Inflammatory macrophage (primary cell): ENCODE results near the gene STT3B.
"Not testable (repeated sequence)": the region's sequence is repeated elsewhere in the genome, so short reads cannot be mapped to it uniquely, and the experiment has no call there.

Source experiments
- DNase-seq, 2 donors: peaks; one replicate each; pipeline ENCODE4 v3.0.0-alpha.2; 2020 to 2022

The STT3B gene

GRCh38 chr3:31552103-31552502, 19.4 kb downstream of the STT3B start:
- no peak for DNase-seq

DNA sequence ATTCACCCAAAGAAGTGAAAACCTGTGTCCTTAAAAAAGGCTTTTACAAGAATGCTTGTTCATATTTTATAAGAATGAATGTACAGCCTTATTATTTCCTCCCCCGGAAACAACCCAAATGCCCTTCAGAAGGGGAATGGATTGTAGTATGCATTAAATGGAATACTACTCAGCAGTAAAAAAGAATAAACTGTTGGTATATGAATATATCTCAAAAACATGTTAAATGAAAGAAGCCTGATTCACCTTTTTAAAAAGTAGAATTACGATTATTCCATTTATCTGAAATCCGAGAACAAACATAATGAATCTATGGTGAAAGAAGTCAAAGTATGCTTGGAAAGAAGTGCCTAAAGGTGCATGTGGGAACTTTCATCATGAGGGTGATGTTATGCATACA, 20.5 kb downstream of the STT3B start:
- no peak for DNase-seq

- no peak for DNase-seq
These were observed 22.5 kb downstream of the STT3B start for GRCh38 chr3:31555204-31555603.

DNA sequence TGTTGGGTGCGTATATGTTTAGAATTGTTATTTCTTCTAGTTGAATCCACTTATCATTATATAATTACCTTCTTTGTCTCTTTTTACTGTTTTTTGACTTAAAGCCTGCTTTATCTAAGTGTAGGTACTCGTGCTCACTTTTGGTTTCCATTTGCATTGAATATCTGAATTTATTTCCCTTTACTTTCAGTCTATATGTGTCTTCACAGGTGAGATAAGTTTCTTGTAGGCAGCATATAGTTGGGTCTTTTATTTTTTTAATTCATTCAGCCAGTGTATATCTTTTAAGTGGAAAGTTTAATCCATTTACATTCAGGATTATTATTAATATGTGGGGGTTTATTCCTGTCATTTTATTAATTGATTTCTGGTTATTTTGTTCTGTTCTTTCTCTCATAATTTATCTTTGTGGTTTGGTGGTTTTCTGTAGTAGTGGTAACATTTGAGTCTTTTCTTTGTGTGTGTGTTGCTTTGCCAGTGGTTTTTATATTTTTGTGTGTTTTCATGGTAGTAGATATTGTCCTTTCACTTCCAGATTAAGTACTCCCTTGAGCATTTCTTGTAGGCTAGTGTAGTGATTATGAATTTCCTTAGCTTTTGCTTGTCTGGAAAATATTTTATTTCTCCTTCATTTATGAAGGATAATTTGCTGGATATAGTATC, 27.3 kb downstream of the STT3B start:
- no peak for DNase-seq

DNA sequence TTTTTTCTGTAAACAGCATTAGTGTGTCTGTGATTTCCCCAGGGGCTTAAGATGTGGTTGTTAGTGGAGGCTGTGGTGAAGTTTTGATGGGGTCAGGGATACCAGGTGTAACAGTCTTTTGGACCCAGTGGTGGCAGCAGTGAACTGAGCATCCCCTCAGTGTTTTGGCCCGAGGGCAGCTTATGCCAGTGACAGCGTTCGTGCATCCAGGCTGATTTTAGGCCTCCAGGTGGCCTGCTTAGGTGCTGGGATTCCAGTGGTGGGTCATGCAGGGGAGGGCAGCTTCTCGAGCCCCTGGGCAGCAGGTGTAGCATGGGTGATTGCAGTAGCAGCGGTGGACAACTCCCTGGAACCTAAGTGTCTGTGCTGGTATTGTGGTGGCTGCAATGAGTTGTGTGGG, 29.2 kb downstream of the STT3B start:
- DNase-seq = no peak

GRCh38 chr3:31562525-31562924, 29.8 kb downstream of the STT3B start:
- DNase-seq = no peak

- peak; percentile 31 to 70 for DNase-seq
These were observed 32.6 kb downstream of the STT3B start for GRCh38 chr3:31565288-31565687.

DNA sequence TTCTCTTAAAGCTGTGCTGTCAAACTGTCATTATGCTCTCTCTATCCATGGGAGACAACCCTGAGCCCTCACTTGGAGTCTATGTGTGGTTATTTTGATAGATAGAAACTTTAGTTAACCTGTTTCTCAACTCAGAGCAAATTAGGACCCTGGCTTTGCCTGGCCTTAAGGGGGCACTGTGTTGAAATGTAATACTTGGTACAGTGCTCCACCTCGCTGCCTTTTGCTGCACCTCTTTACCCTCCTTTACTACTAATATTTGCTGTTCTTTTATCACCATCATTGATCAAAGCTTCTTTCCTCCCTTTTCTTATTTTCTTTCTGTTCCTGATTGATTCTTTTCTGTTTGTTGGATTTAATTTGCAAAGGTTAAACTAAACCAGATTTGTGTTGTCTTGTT, 34.3 kb downstream of the STT3B start:
- no peak for DNase-seq

GRCh38 chr3:31568649-31569048, 35.9 kb downstream of the STT3B start:
- DNase-seq = no peak

- no peak for DNase-seq
These were observed 38.6 kb downstream of the STT3B start for GRCh38 chr3:31571325-31571724.

DNA sequence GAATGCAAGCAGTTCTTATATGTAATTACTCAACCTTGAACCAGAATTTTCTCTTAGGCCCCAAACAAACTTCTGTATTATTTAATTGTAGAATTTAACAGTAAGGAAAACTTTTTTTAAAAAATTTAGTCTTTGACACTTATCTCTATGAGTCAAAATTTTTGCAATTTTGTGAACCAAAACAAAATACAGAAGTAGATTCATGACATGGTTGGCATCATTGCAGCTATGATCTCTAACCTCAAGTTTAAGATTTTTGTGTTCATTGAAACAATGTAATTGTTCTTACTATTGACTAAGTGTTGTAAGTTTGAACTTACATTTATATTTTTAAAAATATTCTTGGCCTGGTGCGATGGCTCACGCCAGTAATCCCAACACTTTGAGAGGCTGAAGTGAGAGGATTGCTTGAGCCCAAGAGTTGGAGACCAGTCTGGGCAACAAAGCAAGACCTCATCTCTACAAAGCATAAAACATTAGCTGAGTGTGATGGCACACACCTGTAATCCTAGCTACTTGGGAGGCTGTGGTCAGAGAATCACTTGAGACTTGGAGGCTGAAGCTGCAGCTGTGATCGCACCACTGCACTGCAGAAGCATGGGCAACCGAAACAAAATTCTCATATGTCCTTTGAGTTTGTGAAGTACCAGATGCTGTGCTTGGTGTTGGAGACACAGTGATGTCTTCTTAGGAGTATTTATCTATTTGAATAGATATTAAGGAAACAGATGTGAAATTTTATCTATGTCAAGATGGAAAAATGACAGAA, 39.7 kb downstream of the STT3B start:
- DNase-seq = peak in 1 of 2 donors; percentile 60

GRCh38 chr3:31573036-31573779, 40.5 kb downstream of the STT3B start:
- DNase-seq = peak; percentile 62 to 70

DNA sequence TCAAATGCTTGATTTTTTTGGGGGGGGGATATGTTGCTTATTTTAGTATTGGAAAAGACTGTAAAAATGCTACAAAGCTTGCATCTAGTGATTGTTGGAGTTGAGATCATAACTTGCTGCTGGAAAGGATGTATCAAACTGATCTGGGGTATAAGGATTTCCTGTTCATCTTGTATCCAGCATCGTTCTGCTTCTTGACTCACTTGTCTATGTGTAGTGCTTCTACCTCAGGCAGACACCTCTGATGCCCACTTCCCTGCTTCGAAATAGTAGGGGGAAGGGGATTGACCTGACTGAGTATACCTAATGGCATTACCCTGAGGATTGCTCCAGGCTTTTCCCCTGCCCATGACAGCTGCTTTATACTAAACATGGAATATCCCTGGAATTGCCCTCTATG, 42.7 kb downstream of the STT3B start:
- DNase-seq = no peak

DNA sequence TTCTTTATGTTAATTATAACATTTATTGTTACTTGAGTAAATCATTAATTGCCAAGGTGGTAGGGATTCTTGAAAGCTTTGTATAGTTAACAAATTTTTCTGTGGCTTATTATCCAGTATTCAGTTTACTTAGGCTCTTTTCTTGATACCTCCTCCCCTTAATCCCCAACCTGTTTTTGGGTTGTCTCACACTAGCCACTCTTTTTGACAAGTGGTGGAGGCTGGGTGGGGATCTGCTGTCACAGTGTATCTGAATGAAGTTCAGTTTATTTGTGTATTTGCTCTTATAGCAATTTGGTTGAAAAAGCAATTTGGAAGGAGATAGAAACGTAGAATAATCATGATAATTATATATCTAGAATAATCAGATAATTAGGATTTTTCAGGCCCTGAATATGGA, 43.8 kb downstream of the STT3B start:
- DNase-seq = no peak

GRCh38 chr3:31577232-31577631, 44.5 kb downstream of the STT3B start:
- DNase-seq = no peak

DNA sequence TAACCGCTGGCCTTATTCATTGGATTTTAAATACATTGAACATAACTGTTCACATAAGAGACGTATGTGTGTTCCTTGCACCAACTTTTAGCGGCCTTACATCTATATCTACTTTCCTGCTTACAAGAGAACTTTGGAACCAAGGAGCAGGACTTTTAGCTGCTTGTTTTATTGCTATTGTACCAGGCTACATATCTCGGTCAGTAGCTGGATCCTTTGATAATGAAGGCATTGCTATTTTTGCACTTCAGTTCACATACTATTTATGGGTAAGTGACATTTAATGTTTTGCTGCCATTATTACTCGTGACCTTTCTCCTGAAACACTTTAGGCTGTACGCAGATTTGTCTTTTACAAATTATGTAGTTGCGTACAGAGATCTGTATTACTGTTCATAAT, 47.1 kb downstream of the STT3B start:
- DNase-seq = no peak

- no peak for DNase-seq
These were observed 47.9 kb downstream of the STT3B start for GRCh38 chr3:31580645-31581044.

DNA sequence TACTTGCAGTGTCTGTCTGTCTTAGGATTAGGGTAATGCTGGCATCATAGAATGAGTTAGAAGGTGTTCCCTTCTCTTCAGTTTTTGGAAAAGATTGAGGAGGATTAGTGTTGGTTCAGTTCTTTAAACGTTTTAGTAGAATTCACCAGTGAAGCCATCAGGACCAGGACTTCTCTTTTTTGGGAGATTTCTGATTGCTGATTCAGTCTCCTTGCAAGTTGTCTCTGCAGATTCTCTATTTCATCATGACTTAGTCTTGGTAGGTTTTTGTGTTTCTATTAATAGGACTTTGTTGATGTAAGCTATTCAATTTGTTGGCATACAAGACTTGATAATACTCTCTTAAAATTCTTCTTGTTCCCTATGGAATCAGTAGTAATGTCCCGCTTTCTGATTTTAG, 48.9 kb downstream of the STT3B start:
- peak; percentile 69 to 79 for DNase-seq

DNA sequence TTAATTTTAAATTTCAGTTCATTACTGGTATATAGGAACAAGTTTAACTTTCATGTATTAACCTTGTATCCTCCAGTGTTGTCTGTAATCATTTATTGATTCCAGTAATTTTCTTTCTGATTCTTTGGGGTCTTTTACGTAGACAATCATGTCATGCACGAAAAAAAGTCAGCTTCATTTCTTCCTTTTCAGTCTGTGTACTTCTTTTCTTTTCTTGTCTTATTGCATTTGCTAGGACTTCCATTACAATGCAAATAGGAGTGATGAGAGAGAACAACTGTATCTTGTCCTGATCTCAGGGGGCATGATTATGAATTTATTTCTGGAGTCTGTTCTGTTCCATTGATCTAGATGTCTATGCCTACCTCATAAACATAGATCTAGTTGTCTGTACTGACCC, 56.5 kb downstream of the STT3B start:
- no peak for DNase-seq

GRCh38 chr3:31590650-31591049, 57.9 kb downstream of the STT3B start:
- DNase-seq = no peak

- no peak for DNase-seq
These were observed 60.0 kb downstream of the STT3B start for GRCh38 chr3:31592764-31593163.

- DNase-seq = no peak
These were observed 63.5 kb downstream of the STT3B start for GRCh38 chr3:31596176-31596575.

GRCh38 chr3:31600431-31600830, 67.7 kb downstream of the STT3B start:
- no peak for DNase-seq

DNA sequence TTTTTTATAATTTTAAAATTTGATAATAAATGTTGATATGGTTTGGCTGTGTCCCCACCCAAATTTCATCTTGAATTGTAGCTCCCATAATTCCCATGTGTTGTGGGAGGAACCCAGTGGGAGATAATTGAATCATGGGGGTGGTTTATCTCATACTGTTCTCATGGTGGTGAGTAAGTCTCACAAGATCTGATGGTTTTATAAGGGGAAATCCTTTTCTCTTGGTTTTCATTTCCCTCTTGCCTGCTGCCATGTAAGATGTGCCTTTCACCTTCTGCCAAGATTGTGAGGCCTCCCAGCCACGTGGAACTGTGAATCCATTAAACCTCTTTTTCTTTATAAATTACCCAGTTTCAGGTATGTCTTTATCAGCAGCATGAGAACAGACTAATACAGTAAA, 72.6 kb downstream of the STT3B start:
- not testable (repeated sequence) for DNase-seq
